ENCODE results near the gene WASHC2C.

DNA sequence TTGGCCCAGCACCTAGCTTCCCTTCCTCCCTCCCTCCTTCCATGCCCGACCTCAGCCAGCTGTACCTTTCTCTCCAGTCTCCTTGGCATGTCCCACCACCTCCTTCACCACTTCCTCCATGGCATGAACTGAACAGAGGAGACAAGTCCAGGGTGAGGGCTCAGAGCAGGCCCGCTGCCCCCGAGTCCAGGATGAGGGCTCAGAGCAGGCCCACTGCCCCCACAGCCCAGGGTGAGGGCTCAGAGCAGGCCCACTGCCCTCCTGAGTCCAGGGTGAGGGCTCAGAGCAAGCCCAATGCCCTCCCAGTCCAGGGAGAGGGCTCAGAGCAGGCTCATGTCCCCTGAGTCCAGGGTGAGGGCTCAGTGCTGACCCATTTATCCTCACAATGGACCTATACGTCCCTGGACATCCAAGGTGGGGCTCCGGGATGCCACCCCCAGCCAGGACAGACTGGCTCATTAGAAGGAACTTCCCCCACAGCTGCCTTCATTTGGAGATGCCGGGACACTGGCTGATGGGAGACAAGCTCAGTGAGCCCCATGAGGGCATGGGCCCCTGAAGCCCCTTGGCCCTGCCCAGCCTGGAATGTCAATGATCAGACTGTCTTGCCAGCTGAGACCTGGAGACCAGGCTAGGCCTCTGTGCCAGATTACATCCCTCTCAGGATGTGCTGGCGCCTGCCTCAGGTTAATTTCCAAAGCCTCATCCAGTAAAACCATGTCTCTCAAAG lies 90.2 kb downstream of the WASHC2C start:
- TF ChIP-seq POLR2AphosphoS5 (IDR thresholded peaks at IDR 0.05; ENCODE audit: low read depth, low read length) = no peak
- TF ChIP-seq TAF1 (IDR thresholded peaks at IDR 0.05; ENCODE audit: borderline replicate concordance, low read depth, low read length) = no peak
- TF ChIP-seq POLR2A (IDR thresholded peaks at IDR 0.05; ENCODE audit: low read depth, low read length) = no peak

Measured in GM12892 (cell line).